Ascending aorta (tissue), 2 donors: Measurements from ENCODE around the gene SH3BGRL2. TPM values are rescaled to one million over a fixed set of nuclear protein-coding genes. Genes with fewer than 3 reads are reported as not detected.

Source experiments
- DNase-seq, 2 donors: peaks; one replicate each; pipeline ENCODE4 v3.0.0-alpha.2; 2019; ENCODE audit warnings: low spot score in 2 of 2
- H3K27ac ChIP-seq, 2 donors: fragments of 200-600 bp; sonication (generic); one replicate each; pipeline ENCODE4 v1.5.1; 2016 to 2017; ENCODE audit warnings: mild to moderate bottlenecking in 1 of 2
- H3K27me3 ChIP-seq: fragments of 200-600 bp; sonication (generic); one replicate; pipeline ENCODE4 v1.5.1; 2017
- H3K36me3 ChIP-seq, 2 donors: fragments of 200-600 bp; sonication (generic); one replicate each; pipeline ENCODE4 v1.5.1; 2016
- H3K4me1 ChIP-seq, 2 donors: fragments of 200-600 bp; sonication (generic); one replicate each; pipeline ENCODE4 v1.5.1; 2016 to 2017; ENCODE audit warnings: mild to moderate bottlenecking in 1 of 2
- H3K4me3 ChIP-seq, 2 donors: fragments of 200-600 bp; sonication (generic); one replicate each; pipeline ENCODE4 v1.5.1; 2016 to 2017; ENCODE audit warnings: mild to moderate bottlenecking in 1 of 2
- H3K9me3 ChIP-seq, 2 donors: fragments of 200-600 bp; sonication (generic); one replicate each; pipeline ENCODE4 v1.5.1; 2016
- intact Hi-C: fragments of 100-400 bp; cut with DNase I; formaldehyde crosslinking; loops from one replicate; pipeline ENCODE4 v1.15.1; 2023
- total RNA-seq: library from RNA; depleted of rRNA; stranded (reverse); fragments of >200 nt; gene quantifications from one replicate; pipeline ENCODE4 v1.1.0, GENCODE V29; 2016
- TF ChIP-seq, protein P1 (sequence below), 3 experiments: fragments of 200-600 bp in 2 of 3; fragments of 450-650 bp in 1 of 3; sonication (generic) in 2 of 3; IDR thresholded peaks; one replicate each; pipeline ENCODE4 v1.5.1; 2016 to 2019; ENCODE audit warnings: antibody characterized with exemption in 3 of 3, mild to moderate bottlenecking in 1 of 3, moderate library complexity in 1 of 3

SH3BGRL2 gene
- total RNA-seq, 1 donor from 2014 or later: 73.0 TPM

- no peak overlapping the region for H3K27ac ChIP-seq
- no peaks in the 10 kb centered on the region for H3K4me1 ChIP-seq
- intact Hi-C loops: no loop called here
- H3K36me3 ChIP-seq: no peaks in the 10 kb centered on the region
- H3K27me3 ChIP-seq: no peaks in the 10 kb centered on the region
- no peak overlapping the region for H3K4me3 ChIP-seq
- TF ChIP-seq, protein P1, sequence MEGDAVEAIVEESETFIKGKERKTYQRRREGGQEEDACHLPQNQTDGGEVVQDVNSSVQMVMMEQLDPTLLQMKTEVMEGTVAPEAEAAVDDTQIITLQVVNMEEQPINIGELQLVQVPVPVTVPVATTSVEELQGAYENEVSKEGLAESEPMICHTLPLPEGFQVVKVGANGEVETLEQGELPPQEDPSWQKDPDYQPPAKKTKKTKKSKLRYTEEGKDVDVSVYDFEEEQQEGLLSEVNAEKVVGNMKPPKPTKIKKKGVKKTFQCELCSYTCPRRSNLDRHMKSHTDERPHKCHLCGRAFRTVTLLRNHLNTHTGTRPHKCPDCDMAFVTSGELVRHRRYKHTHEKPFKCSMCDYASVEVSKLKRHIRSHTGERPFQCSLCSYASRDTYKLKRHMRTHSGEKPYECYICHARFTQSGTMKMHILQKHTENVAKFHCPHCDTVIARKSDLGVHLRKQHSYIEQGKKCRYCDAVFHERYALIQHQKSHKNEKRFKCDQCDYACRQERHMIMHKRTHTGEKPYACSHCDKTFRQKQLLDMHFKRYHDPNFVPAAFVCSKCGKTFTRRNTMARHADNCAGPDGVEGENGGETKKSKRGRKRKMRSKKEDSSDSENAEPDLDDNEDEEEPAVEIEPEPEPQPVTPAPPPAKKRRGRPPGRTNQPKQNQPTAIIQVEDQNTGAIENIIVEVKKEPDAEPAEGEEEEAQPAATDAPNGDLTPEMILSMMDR (IDR thresholded peaks at IDR 0.05): no peak
- DNase-seq: no peak
- H3K9me3 ChIP-seq: no peaks in the 10 kb centered on the region
Measured at GRCh38 chr6:79604583-79605037, 26.5 kb upstream of the SH3BGRL2 start.

- TF ChIP-seq, protein P1 (IDR thresholded peaks at IDR 0.05): no peak
- Histone ChIP-seq H3K9me3 (no peaks in the 10 kb centered on the region), H3K4me3 (no peak overlapping the region), H3K4me1 (no peaks in the 10 kb centered on the region), H3K36me3 (no peaks in the 10 kb centered on the region), H3K27ac (no peak overlapping the region), H3K27me3 (no peaks in the 10 kb centered on the region)
- no peak for DNase-seq
- intact Hi-C loops: no loop called here
Measured at GRCh38 chr6:79605061-79605460, 26.1 kb upstream of the SH3BGRL2 start.

GRCh38 chr6:79605968-79606764 lies 25.0 kb upstream of the SH3BGRL2 start:
- no peaks in the 10 kb centered on the region for H3K9me3 ChIP-seq
- no peaks in the 10 kb centered on the region for H3K27me3 ChIP-seq
- H3K36me3 ChIP-seq: no peaks in the 10 kb centered on the region
- no peaks in the 10 kb centered on the region for H3K4me1 ChIP-seq
- no peak for DNase-seq
- H3K4me3 ChIP-seq: no peak overlapping the region
- no peak overlapping the region for H3K27ac ChIP-seq
- TF ChIP-seq, protein P1 (IDR thresholded peaks at IDR 0.05): no peak
- intact Hi-C loops: no loop called here

DNA sequence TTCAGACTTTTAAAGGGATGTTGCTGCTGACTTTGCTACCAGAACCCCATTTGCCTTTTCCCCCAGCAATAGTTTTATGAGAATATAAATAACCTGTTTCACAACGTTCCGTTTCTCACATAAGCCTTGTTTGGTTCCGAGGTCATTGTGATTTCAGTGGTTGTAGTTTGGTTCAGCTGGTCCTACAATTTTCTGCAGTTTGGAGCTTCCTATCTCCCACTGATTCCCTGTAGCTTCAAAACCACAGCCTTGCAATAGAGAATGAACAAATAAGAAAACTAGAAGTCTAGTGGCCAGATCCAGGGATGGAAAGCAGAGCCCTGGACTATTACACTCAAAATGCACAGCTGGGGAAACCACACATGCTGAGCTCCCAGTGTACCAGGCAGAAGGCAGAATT lies 24.1 kb upstream of the SH3BGRL2 start:
- H3K9me3 ChIP-seq: no peaks in the 10 kb centered on the region
- no peaks in the 10 kb centered on the region for H3K27me3 ChIP-seq
- intact Hi-C loops: no loop called here
- H3K4me3 ChIP-seq: no peak overlapping the region
- H3K4me1 ChIP-seq: no peaks in the 10 kb centered on the region
- no peaks in the 10 kb centered on the region for H3K36me3 ChIP-seq
- TF ChIP-seq, protein P1 (IDR thresholded peaks at IDR 0.05): no peak
- DNase-seq: no peak
- H3K27ac ChIP-seq: no peak overlapping the region

DNA sequence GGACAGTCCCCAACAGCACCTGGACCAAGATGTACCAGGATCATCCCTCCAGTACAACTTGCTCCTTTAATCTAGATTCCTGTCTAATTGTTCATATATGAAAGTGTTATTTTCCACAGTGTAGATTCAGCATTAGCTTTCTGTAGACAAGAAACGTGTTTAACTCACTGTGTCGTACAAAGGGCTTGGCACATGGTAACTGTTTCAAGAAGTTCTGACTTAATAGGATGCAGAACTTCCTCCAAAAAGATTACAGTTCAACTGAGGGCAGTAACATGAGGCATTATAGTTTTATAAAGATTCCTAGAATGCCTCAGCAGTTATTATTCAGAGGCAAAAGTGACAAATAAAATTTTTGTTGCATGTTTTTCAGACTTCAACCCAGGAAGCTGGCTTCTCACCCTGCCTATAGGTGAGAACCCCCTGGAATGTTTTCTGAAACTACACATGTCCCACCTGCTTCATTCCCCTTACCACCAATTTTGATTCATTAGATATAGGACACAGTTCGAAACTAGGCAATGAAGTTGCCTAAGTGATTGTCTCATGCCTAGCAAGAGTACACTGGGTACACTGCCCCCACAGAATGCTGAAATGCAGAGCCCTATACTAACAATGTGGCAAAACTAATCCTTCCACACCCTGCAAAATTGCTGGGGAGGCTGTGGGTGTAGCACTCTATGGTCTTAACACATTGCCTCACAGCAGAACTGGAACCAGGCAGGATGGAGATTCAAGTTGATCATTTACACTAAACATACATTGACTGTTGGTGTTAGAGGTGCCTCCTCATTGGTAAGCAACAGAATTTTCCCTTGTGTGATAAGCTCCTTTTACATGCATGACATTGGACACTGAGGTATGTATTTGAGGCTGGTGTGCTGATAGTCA lies 22.6 kb upstream of the SH3BGRL2 start:
- Histone ChIP-seq H3K9me3 (no peaks in the 10 kb centered on the region), H3K4me1 (no peaks in the 10 kb centered on the region), H3K27ac (no peak overlapping the region), H3K27me3 (no peaks in the 10 kb centered on the region), H3K4me3 (no peak overlapping the region), H3K36me3 (no peaks in the 10 kb centered on the region)
- TF ChIP-seq, protein P1 (IDR thresholded peaks at IDR 0.05): no peak
- DNase-seq: no peak
- intact Hi-C loops: no loop called here
